HG03342 (cell line): ENCODE results near the gene OSMR.
"Not testable (repeated sequence)": the region's sequence is repeated elsewhere in the genome, so short reads cannot be mapped to it uniquely, and the experiment has no call there.

Experiments
- ATAC-seq: cut with Tn5 transposase; IDR thresholded peaks from one replicate; pipeline ENCODE4 v1.9.1; 2021; ENCODE audit warnings: mild to moderate bottlenecking, moderate library complexity; ENCODE audit not compliant: unreplicated experiment

The OSMR gene

DNA sequence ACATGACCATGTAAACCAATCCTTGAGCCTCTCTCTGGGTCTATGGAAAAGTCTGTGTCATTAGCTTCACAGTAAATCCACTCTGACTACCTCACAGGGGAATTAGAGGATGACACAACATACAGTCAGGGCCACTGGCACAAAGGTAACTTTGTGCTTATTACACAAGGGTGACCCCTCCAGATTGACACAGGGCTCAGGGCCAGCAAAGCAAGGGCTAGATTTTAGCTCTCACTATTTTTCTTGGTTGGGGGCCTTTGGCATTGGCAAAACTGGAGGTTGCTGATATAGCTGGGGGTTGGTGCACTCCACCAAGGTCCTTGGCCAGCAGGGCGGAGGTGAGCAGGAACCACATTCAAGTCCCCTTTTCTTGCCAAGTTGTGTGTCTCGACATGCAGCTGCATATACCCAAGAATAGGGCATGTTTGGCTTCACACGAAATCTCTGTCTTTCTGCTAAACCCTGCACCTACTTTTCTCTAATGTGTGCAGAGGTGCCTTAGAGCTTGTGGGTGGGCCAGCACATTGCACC, 15.2 kb upstream of the OSMR start:
- no peak for ATAC-seq

DNA sequence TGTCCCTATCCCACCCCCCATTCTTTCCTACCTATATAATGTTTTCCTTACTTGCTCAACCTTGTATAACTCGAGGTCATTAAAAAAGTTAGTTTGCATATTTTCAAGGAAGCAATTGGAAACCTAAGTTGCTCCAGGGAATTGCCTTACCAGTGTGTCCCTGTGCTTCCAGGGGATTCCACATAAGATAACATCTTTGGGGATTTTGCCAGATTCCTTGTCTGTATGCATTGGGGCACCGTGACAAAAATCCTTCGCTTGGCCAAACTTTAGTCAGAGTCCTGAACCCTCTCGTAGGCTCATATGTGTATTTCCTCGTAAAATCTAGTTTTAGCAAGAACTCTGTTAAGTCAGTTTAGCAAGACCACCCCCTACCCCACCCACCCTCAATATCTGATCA, 14.7 kb upstream of the OSMR start:
- no peak for ATAC-seq

GRCh38 chr5:38831909-38832308, 13.9 kb upstream of the OSMR start:
- ATAC-seq, result no peak

GRCh38 chr5:38832810-38833209, 13.0 kb upstream of the OSMR start:
- ATAC-seq, result no peak

DNA sequence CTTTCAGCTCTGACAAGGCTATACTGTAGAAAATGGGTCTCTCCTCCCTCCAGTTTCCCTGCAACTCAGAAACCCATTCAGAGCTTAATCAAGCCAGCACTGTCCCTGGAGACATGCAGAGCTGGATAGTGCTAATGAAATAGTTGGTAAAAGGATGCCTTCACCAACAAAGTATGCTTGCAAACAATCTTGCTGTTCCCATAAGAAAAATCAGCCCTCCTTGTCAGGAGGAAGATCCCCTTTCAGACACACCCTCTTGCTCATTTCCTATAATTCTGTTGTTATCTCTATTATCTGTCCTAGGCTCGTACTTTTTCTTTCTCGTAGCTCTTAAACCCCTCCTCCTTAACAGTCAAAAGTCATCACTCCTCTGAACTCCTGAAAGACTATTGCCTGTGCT, 9.9 kb upstream of the OSMR start:
- ATAC-seq, result no peak

DNA sequence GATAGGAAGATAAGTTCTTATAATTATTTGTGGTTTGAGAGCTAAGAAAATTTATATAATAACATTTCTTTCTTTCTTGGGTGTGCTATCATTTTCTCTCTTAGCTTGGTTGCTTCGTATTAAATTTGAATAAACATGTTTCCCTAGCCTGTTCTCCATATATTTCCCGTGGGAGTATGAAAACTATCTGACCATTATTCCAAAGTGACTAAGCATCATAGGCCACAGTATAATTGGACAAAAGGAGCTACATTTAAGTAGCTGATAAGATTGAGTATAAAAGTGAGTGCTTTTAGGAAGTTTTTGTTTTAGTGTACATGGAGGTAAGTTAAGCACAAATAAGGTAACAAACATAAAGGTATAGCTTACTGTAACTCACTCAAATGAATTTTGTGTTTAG, 8.4 kb upstream of the OSMR start:
- no peak for ATAC-seq

DNA sequence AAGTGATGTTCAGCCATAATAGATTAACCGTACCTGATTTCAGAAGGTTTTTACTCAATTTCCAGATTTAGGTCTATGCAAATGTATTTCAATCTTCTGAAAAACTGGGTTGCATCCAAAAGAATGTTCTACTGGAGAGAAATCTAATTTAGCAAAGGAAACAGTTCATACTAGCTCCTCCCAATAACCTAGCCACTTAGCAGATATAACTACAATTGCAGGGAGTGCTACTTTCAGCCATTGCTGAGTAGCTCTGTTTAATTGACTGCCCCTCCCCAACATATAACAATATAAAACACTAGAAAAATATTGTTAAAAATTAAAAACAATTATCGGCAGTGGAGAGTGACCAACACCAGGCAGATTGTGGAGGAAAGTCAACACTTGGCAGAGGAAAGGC, 7.9 kb upstream of the OSMR start:
- ATAC-seq, result no peak

- no peak for ATAC-seq
Measured at GRCh38 chr5:38843665-38844064, 2.1 kb upstream of the OSMR start.

- no peak for ATAC-seq
Measured at GRCh38 chr5:38846379-38847011, 683 bp downstream of the OSMR start.

DNA sequence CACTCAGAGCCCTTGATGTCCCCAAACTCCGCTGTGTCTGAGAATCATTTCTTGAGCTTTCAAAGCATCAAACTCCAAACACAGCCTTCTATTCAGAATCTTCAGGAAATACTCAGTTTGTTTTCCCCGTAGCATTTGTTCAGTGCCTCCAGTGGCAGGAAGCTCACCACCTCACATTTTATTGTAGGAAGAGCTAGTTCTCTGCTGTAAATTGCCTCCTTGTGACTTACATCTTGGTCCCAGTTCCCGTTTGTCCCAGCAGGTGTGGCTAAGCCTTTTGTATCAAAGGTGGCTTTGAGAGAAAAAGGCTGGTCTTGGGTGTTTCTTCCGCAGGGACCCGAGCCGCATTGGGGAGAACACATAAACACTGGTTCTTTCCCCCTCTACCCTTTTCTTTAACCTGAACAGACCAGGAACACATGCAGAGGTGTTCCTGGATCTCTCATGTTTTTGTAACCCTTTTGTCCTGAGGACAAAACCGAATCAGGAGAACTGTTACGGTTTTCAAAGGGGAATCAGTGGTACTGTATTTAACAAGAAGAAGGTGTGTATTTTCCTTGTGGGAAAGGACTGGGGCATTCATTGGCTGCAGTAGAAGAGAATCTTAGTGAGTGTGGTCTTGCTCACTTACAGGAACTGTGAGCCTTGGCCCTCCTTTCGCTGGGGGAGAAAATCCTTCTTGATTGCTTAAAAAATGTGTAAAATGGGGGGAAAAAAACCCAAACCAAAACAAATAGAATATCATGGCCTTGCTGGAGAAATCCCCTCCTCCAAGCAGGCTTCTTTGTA, 1.9 kb downstream of the OSMR start:
- no peak for ATAC-seq

DNA sequence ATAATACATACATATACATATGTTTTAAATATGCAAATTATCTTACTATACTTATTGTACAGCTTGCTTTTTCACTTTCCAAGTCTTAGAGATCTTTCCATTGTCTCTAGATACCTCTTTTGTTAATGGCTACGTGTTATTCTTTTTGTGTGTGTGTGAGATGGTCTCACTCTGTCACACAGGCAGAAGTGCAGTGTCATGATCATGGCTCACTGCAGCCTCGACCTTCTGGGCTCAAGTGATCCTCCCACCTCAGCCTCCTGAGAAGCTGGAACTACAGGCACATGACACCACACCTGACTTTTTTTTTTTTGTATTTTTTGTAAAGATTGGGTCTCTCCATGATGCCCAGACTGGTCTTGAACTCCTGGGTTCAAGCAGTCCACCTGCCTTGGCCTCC, 2.8 kb downstream of the OSMR start:
- no peak for ATAC-seq

DNA sequence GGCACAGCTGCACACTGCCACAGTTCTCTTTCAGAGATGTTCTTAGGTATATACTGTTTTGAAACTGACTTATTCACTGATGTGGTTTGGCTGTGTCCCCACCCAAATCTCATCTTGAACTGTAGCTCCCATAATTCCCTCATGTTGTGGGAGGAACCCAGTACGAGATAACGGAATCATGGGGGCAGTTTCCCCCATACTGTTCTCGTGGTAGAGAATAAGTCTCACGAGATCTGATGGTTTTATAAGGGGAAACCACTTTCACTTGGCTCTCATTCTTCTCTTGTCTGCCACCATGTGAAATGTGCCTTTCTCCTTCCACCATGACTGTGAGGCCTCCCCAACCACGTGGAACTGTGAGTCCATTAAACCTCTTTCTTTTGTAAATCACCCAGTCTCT, 5.8 kb downstream of the OSMR start:
- ATAC-seq, result not testable (repeated sequence)

GRCh38 chr5:38853753-38854470, 8.1 kb downstream of the OSMR start:
- no peak for ATAC-seq

GRCh38 chr5:38854907-38855306, 9.1 kb downstream of the OSMR start:
- no peak for ATAC-seq

GRCh38 chr5:38856660-38857059, 10.8 kb downstream of the OSMR start:
- ATAC-seq, result no peak

DNA sequence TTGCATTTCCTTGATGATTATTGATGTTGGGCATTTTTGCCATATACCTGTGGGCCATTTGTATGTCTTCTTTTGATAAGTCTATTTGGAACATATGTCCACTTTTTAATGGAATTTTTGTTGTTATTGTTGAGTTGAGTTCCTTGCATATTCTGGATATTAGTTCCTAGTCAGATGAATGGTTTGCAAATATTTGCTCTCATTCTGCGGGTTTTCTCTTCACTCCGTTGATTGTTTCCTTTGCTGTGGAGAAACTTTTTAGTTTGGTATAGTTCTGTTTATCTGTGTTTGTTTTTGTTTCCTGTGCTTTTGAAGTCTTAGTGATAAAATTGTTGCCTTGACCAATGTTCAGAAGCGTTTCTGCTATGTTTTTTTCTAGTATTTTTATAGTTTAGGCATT, 13.0 kb downstream of the OSMR start:
- no peak for ATAC-seq

DNA sequence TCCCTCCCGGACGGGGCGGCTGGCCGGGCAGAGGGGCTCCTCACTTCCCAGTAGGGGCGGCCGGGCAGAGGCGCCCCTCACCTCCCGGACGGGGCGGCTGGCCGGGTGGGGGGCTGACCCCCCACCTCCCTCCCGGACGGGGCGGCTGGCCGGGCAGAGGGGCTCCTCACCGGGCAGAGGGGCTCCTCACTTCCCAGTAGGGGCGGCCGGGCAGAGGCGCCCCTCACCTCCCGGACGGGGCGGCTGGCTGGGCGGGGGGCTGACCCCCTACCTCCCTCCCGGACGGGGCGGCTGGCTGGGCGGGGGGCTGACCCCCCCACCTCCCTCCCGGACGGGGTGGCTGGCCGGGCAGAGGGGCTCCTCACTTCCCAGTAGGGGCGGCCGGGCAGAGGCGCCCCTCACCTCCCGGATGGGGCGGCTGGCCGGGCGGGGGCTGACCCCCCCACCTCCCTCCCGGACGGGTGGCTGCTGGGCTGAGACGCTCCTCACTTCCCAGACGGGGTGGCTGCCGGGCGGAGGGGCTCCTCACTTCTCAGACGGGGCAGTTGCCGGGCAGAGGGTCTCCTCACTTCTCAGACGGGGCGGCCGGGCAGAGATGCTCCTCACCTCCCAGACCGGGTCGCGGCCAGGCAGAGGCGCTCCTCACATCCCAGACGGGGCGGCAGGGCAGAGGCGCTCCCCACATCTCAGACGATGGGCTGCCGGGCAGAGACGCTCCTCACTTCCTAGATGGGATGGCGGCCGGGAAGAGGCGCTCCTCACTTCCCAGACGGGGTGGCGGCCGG, 16.4 kb downstream of the OSMR start:
- not testable (repeated sequence) for ATAC-seq

GRCh38 chr5:38866362-38867031, 20.7 kb downstream of the OSMR start:
- ATAC-seq, result no peak

- no peak for ATAC-seq
Measured at GRCh38 chr5:38867032-38867398, 21.2 kb downstream of the OSMR start.

DNA sequence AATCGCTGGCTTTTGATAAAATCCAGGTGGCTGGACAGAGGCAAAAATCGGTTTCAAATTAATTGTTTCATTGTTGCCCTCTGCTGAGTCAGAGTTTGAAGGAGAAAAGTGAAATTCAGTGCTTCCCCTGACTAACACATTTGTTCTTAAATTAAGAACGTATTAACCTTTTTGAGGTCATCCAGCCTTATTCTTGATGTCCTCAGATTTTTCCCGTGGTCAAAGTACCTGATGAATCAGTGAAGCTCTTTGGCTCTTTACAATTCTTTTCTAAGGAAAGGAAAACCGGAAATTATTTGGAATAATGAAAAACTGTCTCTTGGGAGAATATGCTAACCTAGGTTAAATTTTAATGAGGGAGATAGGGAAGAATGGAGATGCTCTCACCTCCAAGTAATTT, 21.6 kb downstream of the OSMR start:
- ATAC-seq, result no peak

GRCh38 chr5:38870595-38870994, 24.8 kb downstream of the OSMR start:
- ATAC-seq, result no peak
